Esophagus (tissue), 2 donors: ENCODE results near the gene NR2F1. TPM values are rescaled to one million over a fixed set of nuclear protein-coding genes. Genes with fewer than 3 reads are reported as not detected.

Experiments
- H3K27ac ChIP-seq, 2 donors: one replicate each; pipeline ENCODE4 v1.5.1; 2013; ENCODE audit warnings: low read depth in 2 of 2, mild to moderate bottlenecking in 2 of 2, inconsistent platforms in 1 of 2, low read length in 1 of 2, moderate library complexity in 1 of 2
- H3K27me3 ChIP-seq, 2 donors: one replicate each; pipeline ENCODE4 v1.6.1; 2013; ENCODE audit warnings: low read length in 2 of 2, control low read depth in 1 of 2, mild to moderate bottlenecking in 1 of 2; ENCODE audit not compliant: insufficient read depth in 2 of 2, control insufficient read depth in 1 of 2
- H3K36me3 ChIP-seq, 2 donors: one replicate each; pipeline ENCODE4 v1.6.1; 2013; ENCODE audit warnings: low read length in 1 of 2; ENCODE audit not compliant: control insufficient read depth in 2 of 2, insufficient read depth in 2 of 2
- H3K4me1 ChIP-seq, 2 donors: one replicate each; pipeline ENCODE4 v1.6.1; 2013; ENCODE audit warnings: low read length in 1 of 2; ENCODE audit not compliant: control insufficient read depth in 2 of 2, insufficient read depth in 2 of 2
- H3K4me3 ChIP-seq, 2 donors: one replicate each; pipeline ENCODE4 v1.5.1; 2013; ENCODE audit warnings: low read length in 2 of 2, mild to moderate bottlenecking in 2 of 2, low read depth in 1 of 2, moderate library complexity in 1 of 2
- H3K9me3 ChIP-seq, 2 donors: one replicate each; pipeline ENCODE4 v1.6.1; 2013; ENCODE audit warnings: mild to moderate bottlenecking in 2 of 2, low read depth in 1 of 2, low read length in 1 of 2, moderate library complexity in 1 of 2; ENCODE audit not compliant: control insufficient read depth in 2 of 2, insufficient read depth in 1 of 2
- WGBS, 2 donors: extraction: QIAGEN DNeasy Blood & Tissue Kit; methylation state at CpG; one replicate each; pipeline ENCODE4 v1.1.7; 2013; 5-methylcytosine and 5-hydroxymethylcytosine counted together
- polyA plus RNA-seq, 2 donors: library from polyadenylated mRNA; stranded (reverse); fragments of 200-250 nt; gene quantifications; one replicate each; pipeline ENCODE4 v1.2.3, GENCODE V29; 2013
- donor health status: healthy with polysubstance abuse.
- donor health status: Bipolar disorder and iron deficiency.

The NR2F1 gene
- polyA plus RNA-seq, 2 donors: 2.2 to 9.5 TPM

DNA sequence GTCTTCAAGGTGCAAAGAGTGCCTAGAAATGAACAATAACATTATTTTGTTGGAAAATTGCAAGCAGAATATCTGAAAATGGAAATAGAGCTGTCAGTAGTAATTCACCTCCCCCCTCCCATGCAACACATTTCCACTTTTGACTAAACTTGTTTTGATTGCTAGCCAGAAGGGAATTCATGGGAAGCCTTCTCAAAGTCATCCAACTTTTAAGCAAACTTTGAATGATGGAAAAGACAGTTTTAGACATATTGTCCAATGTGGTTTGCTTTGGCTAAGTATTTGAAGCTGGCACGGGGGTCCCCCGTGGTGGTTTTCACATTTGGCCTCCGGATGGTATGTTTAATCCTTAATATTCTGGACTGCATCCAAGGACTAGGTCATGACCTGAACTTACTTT, 7.5 kb downstream of the NR2F1 start:
- WGBS, 2 donors: 29 to 50% methylated on average over 3 of the region's 3 CpGs
- H3K27ac ChIP-seq: no peak overlapping the region
- peaks cover 0 to 8% of the 10 kb centered on the region in 2 donors for H3K36me3 ChIP-seq
- H3K4me3 ChIP-seq: no peak overlapping the region
- peaks cover 2 to 5% of the 10 kb centered on the region in 2 donors for H3K4me1 ChIP-seq
- peaks cover 0 to 12% of the 10 kb centered on the region in 2 donors for H3K9me3 ChIP-seq
- H3K27me3 ChIP-seq: peaks cover 5 to 14% of the 10 kb centered on the region in 2 donors

- 74 to 76% methylated on average over 4 of the region's 4 CpGs for WGBS, 2 donors
- H3K27ac ChIP-seq: no peak overlapping the region
- H3K9me3 ChIP-seq: peaks cover 0 to 14% of the 10 kb centered on the region in 2 donors
- H3K4me1 ChIP-seq: peaks cover 2 to 9% of the 10 kb centered on the region in 2 donors
- H3K27me3 ChIP-seq: peaks cover 0 to 20% of the 10 kb centered on the region in 2 donors
- no peak overlapping the region for H3K4me3 ChIP-seq
- peaks cover 0 to 8% of the 10 kb centered on the region in 2 donors for H3K36me3 ChIP-seq
Observed at GRCh38 chr5:93591323-93591945, 8.4 kb downstream of the NR2F1 start.

GRCh38 chr5:93592883-93593282, 9.9 kb downstream of the NR2F1 start:
- WGBS, 2 donors: 76 to 78% methylated on average over 5 of the region's 5 CpGs
- Histone ChIP-seq H3K9me3 (peaks cover 0 to 9% of the 10 kb centered on the region in 2 donors), H3K4me1 (peaks cover 11 to 14% of the 10 kb centered on the region in 2 donors), H3K36me3 (peaks cover 0 to 8% of the 10 kb centered on the region in 2 donors), H3K4me3 (no peak overlapping the region), H3K27me3 (peaks cover 0 to 16% of the 10 kb centered on the region in 2 donors), H3K27ac (no peak overlapping the region)

DNA sequence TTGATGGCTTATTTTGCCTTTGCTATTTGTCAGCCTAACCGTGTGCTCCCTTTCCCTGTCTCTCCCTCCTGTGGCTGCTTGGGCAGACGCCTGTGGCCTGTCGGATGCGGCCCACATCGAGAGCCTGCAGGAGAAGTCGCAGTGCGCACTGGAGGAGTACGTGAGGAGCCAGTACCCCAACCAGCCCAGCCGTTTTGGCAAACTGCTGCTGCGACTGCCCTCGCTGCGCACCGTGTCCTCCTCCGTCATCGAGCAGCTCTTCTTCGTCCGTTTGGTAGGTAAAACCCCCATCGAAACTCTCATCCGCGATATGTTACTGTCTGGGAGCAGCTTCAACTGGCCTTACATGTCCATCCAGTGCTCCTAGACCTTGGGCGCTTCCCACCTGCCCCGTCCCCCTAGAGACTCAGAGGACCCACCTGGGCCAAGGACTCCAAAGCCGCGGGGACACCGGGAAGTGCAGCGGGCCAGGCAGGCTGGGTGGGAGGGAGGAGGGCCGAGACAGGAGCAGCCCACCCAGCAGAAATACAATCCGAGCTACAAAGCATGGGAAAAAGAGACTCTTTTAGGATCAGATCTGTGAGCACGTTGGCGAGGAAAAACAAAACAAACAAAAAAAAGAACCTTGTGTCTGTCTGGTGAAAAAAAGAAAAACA, 10.6 kb downstream of the NR2F1 start:
- H3K27ac ChIP-seq: no peak overlapping the region
- no peak overlapping the region for H3K4me3 ChIP-seq
- H3K4me1 ChIP-seq: peaks cover 9 to 11% of the 10 kb centered on the region in 2 donors

DNA sequence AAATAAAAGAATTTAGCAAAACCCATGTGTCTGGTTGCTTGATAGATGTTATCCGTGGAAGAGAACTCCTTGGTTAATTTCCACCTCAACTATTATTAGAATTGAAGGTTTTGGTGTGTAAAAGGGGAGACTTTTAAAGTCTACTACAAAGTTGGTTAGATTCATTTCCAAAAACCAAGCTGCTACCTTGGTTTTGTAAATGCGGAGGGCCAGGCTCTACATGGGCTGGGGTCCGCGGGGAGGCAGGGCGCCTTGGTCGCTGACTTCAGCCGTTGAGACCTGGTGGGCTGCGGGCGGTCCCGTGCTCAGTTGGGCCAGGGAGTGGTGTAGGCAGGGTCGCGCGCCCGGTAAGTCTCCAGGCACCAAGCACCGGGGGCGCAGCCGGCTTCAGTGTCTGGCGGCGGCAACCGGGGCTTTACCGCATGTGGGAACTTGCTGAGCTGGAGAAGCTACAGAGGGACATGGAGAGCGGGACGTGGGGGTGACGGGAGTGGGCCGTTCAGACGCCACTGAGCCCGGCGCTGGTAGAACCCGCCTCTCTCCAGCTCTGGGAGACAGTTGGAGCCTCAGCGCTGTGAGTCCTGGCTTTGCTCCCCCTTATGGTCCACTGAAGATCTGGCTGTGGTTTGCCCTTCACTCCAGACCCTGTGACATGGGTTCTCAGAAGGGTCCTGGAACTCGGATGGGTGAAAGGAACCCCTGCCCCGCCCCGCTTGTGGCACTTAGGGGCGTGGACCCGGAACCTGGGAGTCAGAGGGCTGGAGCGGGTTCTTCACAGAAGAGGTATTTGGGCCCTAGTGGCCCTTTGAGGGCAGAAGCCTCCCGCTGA, 11.8 kb downstream of the NR2F1 start:
- no peak overlapping the region for H3K4me3 ChIP-seq

More for the DNA sequence above, 10.6 kb downstream of the NR2F1 start:
- Histone ChIP-seq H3K9me3 (peaks cover 0 to 5% of the 10 kb centered on the region in 2 donors), H3K27me3 (peaks cover 0 to 15% of the 10 kb centered on the region in 2 donors), H3K36me3 (peaks cover 0 to 4% of the 10 kb centered on the region in 2 donors)
- 58 to 68% methylated on average over 30 of the region's 30 CpGs for WGBS, 2 donors

DNA sequence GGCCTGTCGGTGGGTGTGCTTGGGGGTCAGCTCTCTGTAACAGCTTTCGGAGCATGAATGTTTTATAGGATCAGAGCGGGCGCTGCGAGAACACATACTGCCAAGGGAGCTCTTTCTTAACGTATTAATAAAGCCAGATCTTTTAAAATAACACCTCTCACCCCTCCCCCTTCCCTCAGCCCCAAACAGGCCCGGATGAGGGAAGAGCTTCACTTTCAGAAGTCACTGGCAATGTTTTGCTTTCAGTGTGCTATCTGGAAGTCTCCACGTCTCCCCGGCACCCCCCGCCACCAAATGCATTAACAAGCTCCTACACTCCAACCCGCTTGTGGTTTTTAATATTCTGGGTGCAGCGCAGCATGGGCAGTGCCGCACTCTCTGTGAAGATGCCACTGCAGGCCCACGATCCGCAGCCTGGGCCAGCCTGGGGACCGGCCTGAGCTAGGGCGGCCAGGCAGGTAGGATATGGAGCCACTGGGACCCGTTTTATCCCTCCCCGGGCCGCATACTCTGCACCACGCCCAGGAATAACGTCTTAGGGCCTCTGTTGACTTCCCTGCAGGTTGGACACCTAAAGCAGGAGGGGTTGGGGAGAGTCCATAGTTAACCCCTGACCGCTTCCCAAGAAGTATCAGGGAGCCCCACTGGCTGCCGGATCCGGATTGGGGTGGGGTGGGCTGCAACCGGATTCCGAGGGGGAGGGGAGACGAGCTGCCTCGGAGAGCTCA, 12.6 kb downstream of the NR2F1 start:
- H3K4me3 ChIP-seq: no peak overlapping the region
- peaks cover 0 to 18% of the 10 kb centered on the region in 2 donors for H3K27me3 ChIP-seq
- peaks cover 9 to 11% of the 10 kb centered on the region in 2 donors for H3K4me1 ChIP-seq
- H3K36me3 ChIP-seq: peaks cover 0 to 4% of the 10 kb centered on the region in 2 donors
- H3K27ac ChIP-seq: no peak overlapping the region
- H3K9me3 ChIP-seq: peaks cover 0 to 5% of the 10 kb centered on the region in 2 donors
- WGBS, 2 donors: 48 to 51% methylated on average over 29 of the region's 29 CpGs

More for the DNA sequence above, 11.8 kb downstream of the NR2F1 start:
- peaks cover 0 to 4% of the 10 kb centered on the region in 2 donors for H3K36me3 ChIP-seq
- WGBS, 2 donors: 39 to 47% methylated on average over 35 to 37 of the region's 37 CpGs
- H3K27me3 ChIP-seq: peaks cover 0 to 18% of the 10 kb centered on the region in 2 donors
- peaks cover 0 to 5% of the 10 kb centered on the region in 2 donors for H3K9me3 ChIP-seq
- peaks cover 9 to 11% of the 10 kb centered on the region in 2 donors for H3K4me1 ChIP-seq
- no peak overlapping the region for H3K27ac ChIP-seq

DNA sequence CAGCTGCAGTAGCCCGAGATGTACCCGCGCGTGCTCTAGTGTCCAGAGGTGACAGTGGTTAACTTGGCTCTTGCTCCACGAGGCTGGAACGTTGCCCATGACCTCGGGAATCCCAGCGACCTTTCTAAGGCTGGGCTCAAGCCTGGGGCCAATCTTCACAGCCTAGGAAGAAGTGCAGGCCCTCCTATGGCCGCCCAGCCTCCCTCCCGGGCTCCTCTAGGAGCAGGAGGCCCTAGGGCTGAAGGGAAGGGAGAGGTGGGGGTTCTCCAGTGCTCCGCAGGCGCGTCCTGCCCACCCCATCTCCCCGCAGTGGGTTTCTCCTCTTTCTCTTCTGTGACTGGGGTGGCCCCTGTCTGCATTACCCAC, 13.3 kb downstream of the NR2F1 start:
- Histone ChIP-seq H3K4me3 (no peak overlapping the region), H3K27ac (no peak overlapping the region), H3K9me3 (peaks cover 0 to 5% of the 10 kb centered on the region in 2 donors), H3K27me3 (peaks cover 0 to 18% of the 10 kb centered on the region in 2 donors), H3K36me3 (peaks cover 0 to 4% of the 10 kb centered on the region in 2 donors), H3K4me1 (peaks cover 9 to 10% of the 10 kb centered on the region in 2 donors)
- 36 to 43% methylated on average over 14 of the region's 14 CpGs for WGBS, 2 donors

GRCh38 chr5:93596676-93597490, 13.9 kb downstream of the NR2F1 start:
- Histone ChIP-seq H3K36me3 (peaks cover 0 to 4% of the 10 kb centered on the region in 2 donors), H3K27me3 (peaks cover 0 to 18% of the 10 kb centered on the region in 2 donors), H3K9me3 (peaks cover 0 to 5% of the 10 kb centered on the region in 2 donors), H3K4me1 (peaks cover 9% of the 10 kb centered on the region in 2 donors), H3K4me3 (no peak overlapping the region), H3K27ac (peak overlapping the region in 1 of 2 donors; percentile 3)
- 33 to 37% methylated on average over 36 to 40 of the region's 40 CpGs for WGBS, 2 donors
